ENCODE results near the gene RPUSD1.

- no peak for TF ChIP-seq CTCF (IDR thresholded peaks at IDR 0.05)
- TF ChIP-seq POLR2A (IDR thresholded peaks at IDR 0.05): no peak
Observed at GRCh38 chr16:787321-787966, 737 bp downstream of the RPUSD1 start.

Measured in Peyer's patch (tissue), 4 donors.